PC-9 (cell line): ENCODE measurements around the gene CRELD2. TPM values are rescaled to one million over a fixed set of nuclear protein-coding genes. Genes with fewer than 3 reads are reported as not detected.

Experiments used
- BruUV-seq: library from RNA; stranded (reverse); fragments of 400-500 nt; replicated peaks from 2 replicates; lab custom pipeline; 2021; lab: Mats Ljungman, UMichigan
- CTCF ChIA-PET: fragments of 300-600 bp; sonication (Branson Sonifier 250); formaldehyde crosslinking; loops from one replicate; lab custom pipeline; 2022; ENCODE audit warnings: antibody characterized with exemption; lab: Charles Lee
- POLR2A ChIA-PET: fragments of 300-600 bp; sonication (Branson Sonifier 250); formaldehyde crosslinking; loops from one replicate; lab custom pipeline; 2022; ENCODE audit warnings: antibody characterized with exemption; ENCODE audit not compliant: unreplicated experiment; lab: Charles Lee
- DNase-seq, 2 experiments: peaks; one replicate each; pipeline versions ENCODE4 v3.0.0 to v3.0.0-alpha.2; 2015 to 2022; ENCODE audit warnings: mixed read lengths in 1 of 2
- H2AFZ ChIP-seq: fragments of 200-600 bp; sonication (generic); 2 replicates; pipeline ENCODE4 v1.8.1; 2017; ENCODE audit warnings: antibody characterized with exemption
- H3F3A ChIP-seq: fragments of 200-600 bp; sonication (generic); 2 replicates; pipeline ENCODE4 v1.8.1; 2017; ENCODE audit warnings: antibody characterized with exemption, mild to moderate bottlenecking, low read depth; ENCODE audit not compliant: insufficient read depth
- H3K27ac ChIP-seq: fragments of 200-600 bp; sonication (generic); 2 replicates; pipeline ENCODE4 v1.6.1; 2016; ENCODE audit warnings: mixed run types
- H3K27me3 ChIP-seq: fragments of 200-600 bp; sonication (generic); 2 replicates; pipeline ENCODE4 v1.6.1; 2016; ENCODE audit warnings: low read depth, mixed run types; ENCODE audit not compliant: insufficient read depth
- H3K36me3 ChIP-seq: fragments of 200-600 bp; sonication (generic); 2 replicates; pipeline ENCODE4 v1.6.1; 2016; ENCODE audit warnings: low read depth, mixed run types
- H3K4me1 ChIP-seq: fragments of 200-600 bp; sonication (generic); replicated peaks from 2 replicates; pipeline ENCODE4 v1.6.1; 2016; ENCODE audit warnings: mixed run types; ENCODE audit not compliant: insufficient read depth
- H3K4me2 ChIP-seq: fragments of 200-600 bp; sonication (generic); 2 replicates; pipeline ENCODE4 v1.6.1; 2017; ENCODE audit warnings: mixed run types
- H3K4me3 ChIP-seq: fragments of 200-600 bp; sonication (generic); 2 replicates; pipeline ENCODE4 v1.6.1; 2016; ENCODE audit warnings: mixed run types
- H3K79me2 ChIP-seq: fragments of 200-600 bp; sonication (generic); 2 replicates; pipeline ENCODE4 v1.6.1; 2017; ENCODE audit warnings: low read depth, mixed run types
- H3K9me2 ChIP-seq: fragments of 200-600 bp; sonication (generic); 2 replicates; pipeline ENCODE4 v1.8.1; 2017; ENCODE audit warnings: mild to moderate bottlenecking; ENCODE audit not compliant: insufficient read depth
- H3K9me3 ChIP-seq: fragments of 200-600 bp; sonication (generic); 2 replicates; pipeline ENCODE4 v1.8.1; 2016; ENCODE audit warnings: low read depth; ENCODE audit not compliant: insufficient read depth
- H4K20me1 ChIP-seq: fragments of 200-600 bp; sonication (generic); 2 replicates; pipeline ENCODE4 v1.8.1; 2017; ENCODE audit not compliant: insufficient read depth
- CTCF ChIP-seq: fragments of 200-600 bp; sonication (generic); conservative IDR thresholded peaks from 2 replicates; pipeline ENCODE4 v1.6.1; 2017; ENCODE audit warnings: mixed run types, antibody characterized with exemption, mild to moderate bottlenecking, moderate library complexity
- EZH2 ChIP-seq: fragments of 200-600 bp; sonication (generic); IDR thresholded peaks from 2 replicates; pipeline ENCODE4 v1.8.0; 2017; ENCODE audit warnings: antibody characterized with exemption, low read depth
- intact Hi-C: fragments of 100-400 bp; cut with micrococcal nuclease; formaldehyde crosslinking; loops from one replicate; pipeline ENCODE4 v1.10.0; 2022; ENCODE audit not compliant: unreplicated experiment
- microRNA-seq: library from miRNA; unstranded; fragments of <30 nt; microRNA quantifications from one replicate; pipeline ENCODE4 v1.2.0, GENCODE V29; 2021; ENCODE audit warnings: borderline number of aligned reads, borderline replicate concordance
- total RNA-seq: library from RNA; stranded (reverse); gene quantifications from 2 replicates; pipeline ENCODE4 v1.2.3, GENCODE V29; 2021

Gene CRELD2
- total RNA-seq, 1 experiment from 2014 or later: 30.7 TPM

- H4K20me1 ChIP-seq: no peaks in the 10 kb centered on the region
- no peak overlapping the region for H3K4me3 ChIP-seq
- H3K9me2 ChIP-seq: no peaks in the 10 kb centered on the region
- H2AFZ ChIP-seq: no peak overlapping the region
- H3K36me3 ChIP-seq: no peaks in the 10 kb centered on the region
- H3K4me1 ChIP-seq: peaks cover 5% of the 10 kb centered on the region; the same call in 1 of the 2 replicates
- BruUV-seq: TSS peak; percentile 6
- H3K4me2 ChIP-seq: no peak overlapping the region
- no peak for DNase-seq
- no peak overlapping the region for H3K27ac ChIP-seq
- peaks cover 7% of the 10 kb centered on the region; the same call in 1 of the 2 replicates for H3K9me3 ChIP-seq
- no peaks in the 10 kb centered on the region for H3K27me3 ChIP-seq
- ChIA-PET CTCF (interaction anchor here (0.7 kb wide), 2 partner anchors 54 to 670 kb away, joined by 3 to 9 read pairs; no protein-coding TSS in a partner anchor), POLR2A (no interaction called here)
- no peak for TF ChIP-seq CTCF
- TF ChIP-seq EZH2: no peak
- H3K79me2 ChIP-seq: no peaks in the 10 kb centered on the region
- intact Hi-C loops: no loop called here
- H3F3A ChIP-seq: peaks cover 29% of the 10 kb centered on the region
These were observed 58.2 kb downstream of the CRELD2 start for GRCh38 chr22:49976439-49977175.

Small RNA genes lying within 50 kb of the gene (microRNA-seq; reads per million reads assigned to microRNA genes)
- 2.0 reads per million for gene MIR6821

Other genes starting within 250 kb of the CRELD2 start
- 28.5 and 30.9 TPM in 2 replicates for gene BRD1, start 90.8 kb upstream of the CRELD2 start, total RNA-seq
- 18.2 and 21.4 TPM in 2 replicates for gene ZBED4, start 64.8 kb upstream of the CRELD2 start, total RNA-seq
- 16.8 and 19.2 TPM in 2 replicates for gene ALG12, start 196 bp upstream of the CRELD2 start, total RNA-seq
- gene PIM3, start 42.1 kb downstream of the CRELD2 start, total RNA-seq: 67.0 and 84.8 TPM in 2 replicates
- not detected in 2 replicates for gene IL17REL, start 94.1 kb downstream of the CRELD2 start, total RNA-seq
- not detected in 2 replicates for gene TTLL8, start 139.7 kb downstream of the CRELD2 start, total RNA-seq
- not detected in 2 replicates for gene MLC1, start 166.8 kb downstream of the CRELD2 start, total RNA-seq
- gene MOV10L1, start 171.4 kb downstream of the CRELD2 start, total RNA-seq: not detected in 2 replicates